Hepatic stellate cell (primary cell): ENCODE results near the gene OSBPL3.
"Not testable (repeated sequence)": the region's sequence is repeated elsewhere in the genome, so short reads cannot be mapped to it uniquely, and the experiment has no call there.

Source experiments
- DNase-seq: peaks from one replicate; pipeline ENCODE4 v3.0.0; 2011; ENCODE audit warnings: low spot score

Gene OSBPL3, protein sequence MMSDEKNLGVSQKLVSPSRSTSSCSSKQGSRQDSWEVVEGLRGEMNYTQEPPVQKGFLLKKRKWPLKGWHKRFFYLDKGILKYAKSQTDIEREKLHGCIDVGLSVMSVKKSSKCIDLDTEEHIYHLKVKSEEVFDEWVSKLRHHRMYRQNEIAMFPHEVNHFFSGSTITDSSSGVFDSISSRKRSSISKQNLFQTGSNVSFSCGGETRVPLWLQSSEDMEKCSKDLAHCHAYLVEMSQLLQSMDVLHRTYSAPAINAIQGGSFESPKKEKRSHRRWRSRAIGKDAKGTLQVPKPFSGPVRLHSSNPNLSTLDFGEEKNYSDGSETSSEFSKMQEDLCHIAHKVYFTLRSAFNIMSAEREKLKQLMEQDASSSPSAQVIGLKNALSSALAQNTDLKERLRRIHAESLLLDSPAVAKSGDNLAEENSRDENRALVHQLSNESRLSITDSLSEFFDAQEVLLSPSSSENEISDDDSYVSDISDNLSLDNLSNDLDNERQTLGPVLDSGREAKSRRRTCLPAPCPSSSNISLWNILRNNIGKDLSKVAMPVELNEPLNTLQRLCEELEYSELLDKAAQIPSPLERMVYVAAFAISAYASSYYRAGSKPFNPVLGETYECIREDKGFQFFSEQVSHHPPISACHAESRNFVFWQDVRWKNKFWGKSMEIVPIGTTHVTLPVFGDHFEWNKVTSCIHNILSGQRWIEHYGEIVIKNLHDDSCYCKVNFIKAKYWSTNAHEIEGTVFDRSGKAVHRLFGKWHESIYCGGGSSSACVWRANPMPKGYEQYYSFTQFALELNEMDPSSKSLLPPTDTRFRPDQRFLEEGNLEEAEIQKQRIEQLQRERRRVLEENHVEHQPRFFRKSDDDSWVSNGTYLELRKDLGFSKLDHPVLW

GRCh38 chr7:24979863-24980533 is at the start of gene OSBPL3:
Gene OSBPL3, minus strand, starts transcription at chr7:24980178. Its CDS starts 87,706 bp downstream, at chr7:24892472.
- peak; percentile 92 for DNase-seq

DNA sequence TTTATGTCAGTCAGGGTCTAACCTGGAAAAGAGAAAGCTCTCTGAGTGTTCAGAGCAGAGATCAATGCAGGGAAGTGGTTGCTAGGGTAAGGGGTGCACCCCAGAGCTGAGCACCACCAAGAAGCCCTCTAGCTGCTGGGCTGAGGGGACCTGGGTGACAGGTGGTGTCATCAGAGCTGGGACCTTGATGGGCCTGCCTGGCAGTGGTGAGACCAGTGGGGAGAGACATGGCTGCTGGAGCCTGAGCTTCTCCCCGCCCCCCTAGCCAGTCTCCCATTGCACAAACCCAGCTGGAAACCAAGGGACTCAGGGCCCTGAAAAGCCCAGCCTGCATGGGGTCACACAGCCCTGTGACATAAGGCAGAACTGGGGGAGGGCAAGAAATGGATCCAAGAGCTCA is 49.1 kb upstream of the OSBPL3 start:
- DNase-seq = no peak

GRCh38 chr7:25028370-25029021 is 48.5 kb upstream of the OSBPL3 start:
- peak; percentile 74 for DNase-seq

GRCh38 chr7:25026156-25026555 is 46.2 kb upstream of the OSBPL3 start:
- DNase-seq = no peak

DNA sequence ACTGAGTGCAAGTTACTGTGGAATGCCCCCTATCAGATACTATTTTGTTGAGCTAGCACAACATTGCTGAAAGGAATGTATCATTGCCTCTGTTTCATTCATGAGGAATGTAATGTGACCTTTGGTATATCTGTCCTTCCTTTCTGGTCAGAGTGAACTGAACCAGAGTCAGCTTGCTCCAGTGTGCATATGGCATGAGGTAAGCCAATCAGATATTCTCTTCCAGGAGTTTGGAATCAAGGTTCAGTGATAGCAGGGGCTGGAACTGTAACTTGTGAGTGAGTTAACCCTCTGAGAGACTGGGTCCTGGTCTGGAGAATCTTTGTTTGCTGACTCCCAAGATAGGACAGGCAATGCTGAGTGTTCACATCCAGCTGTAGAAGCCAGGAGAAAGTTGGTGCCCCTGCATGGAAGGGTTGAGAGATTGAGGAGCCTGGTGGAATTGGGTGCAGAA is 45.3 kb upstream of the OSBPL3 start:
- peak; percentile 86 for DNase-seq

- DNase-seq = no peak
These were observed 44.1 kb upstream of the OSBPL3 start for GRCh38 chr7:25024066-25024465.

GRCh38 chr7:25017671-25018070 is 37.7 kb upstream of the OSBPL3 start:
- DNase-seq = not testable (repeated sequence)

GRCh38 chr7:25014756-25015155 is 34.8 kb upstream of the OSBPL3 start:
- DNase-seq = peak; percentile 70

DNA sequence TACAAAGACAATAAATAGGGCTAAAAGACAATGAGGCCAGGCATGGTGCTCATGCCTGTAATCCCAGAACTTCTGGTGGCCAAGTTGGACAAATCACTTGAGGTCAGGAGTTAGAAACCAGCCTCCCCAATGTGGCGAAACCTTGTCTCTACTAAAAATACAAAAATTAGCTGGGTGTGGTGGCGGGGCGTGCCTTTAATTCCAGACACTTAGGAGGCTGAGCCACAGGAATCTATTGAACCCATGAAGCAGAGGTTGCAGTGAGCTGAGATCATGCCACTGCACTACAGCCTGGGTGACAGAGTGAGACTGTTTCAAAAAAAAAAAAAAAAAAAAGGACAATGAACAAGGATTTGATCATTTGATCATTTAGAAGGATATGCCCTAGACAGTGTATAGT is 32.7 kb upstream of the OSBPL3 start:
- DNase-seq = not testable (repeated sequence)

GRCh38 chr7:25012254-25012653 is 32.3 kb upstream of the OSBPL3 start:
- no peak for DNase-seq

- DNase-seq = peak; percentile 57
These were observed 29.3 kb upstream of the OSBPL3 start for GRCh38 chr7:25009257-25009656.

- no peak for DNase-seq
These were observed 27.7 kb upstream of the OSBPL3 start for GRCh38 chr7:25007668-25008067.

DNA sequence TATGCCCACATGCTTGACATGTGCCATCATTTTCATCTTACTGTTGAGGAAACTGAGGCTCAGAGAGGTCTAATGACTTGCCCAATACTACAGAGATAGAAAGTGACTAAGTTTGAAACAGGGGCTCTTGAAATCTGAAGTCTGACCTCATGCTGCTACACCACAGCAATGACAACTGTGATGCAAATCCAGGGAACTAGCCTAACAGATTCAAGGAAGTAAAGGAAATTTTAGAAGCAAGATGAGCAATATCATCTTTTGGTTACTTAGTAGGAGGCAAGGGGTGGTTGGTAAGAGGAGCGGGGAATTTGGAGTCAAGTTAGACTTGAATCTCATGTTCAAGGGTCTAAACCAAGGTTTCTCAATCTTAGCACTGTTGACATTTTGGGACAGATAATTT is 26.3 kb upstream of the OSBPL3 start:
- DNase-seq = no peak

GRCh38 chr7:25005658-25006057 is 25.7 kb upstream of the OSBPL3 start:
- DNase-seq = no peak

DNA sequence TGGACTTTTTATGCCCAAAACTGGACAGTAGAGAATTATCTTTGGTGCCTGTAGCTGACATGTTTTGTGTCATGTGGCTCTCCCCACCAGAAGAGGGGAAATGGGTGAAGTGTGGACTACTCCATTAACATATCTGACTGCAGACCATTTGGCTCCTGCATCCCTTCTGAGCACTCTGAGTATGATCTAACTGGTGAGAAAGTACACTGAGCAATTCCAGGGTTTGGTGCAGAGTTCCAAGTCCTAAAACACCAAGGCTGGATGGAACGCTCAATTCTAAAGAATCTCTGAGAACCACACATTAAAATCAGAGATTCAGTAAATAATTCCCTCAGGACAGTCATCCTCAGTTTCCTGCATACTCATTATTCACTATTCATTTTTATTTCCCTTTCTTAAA is 22.8 kb upstream of the OSBPL3 start:
- no peak for DNase-seq

GRCh38 chr7:24995466-24995865 is 15.5 kb upstream of the OSBPL3 start:
- DNase-seq = no peak

GRCh38 chr7:24992314-24992713 is 12.3 kb upstream of the OSBPL3 start:
- DNase-seq = no peak

DNA sequence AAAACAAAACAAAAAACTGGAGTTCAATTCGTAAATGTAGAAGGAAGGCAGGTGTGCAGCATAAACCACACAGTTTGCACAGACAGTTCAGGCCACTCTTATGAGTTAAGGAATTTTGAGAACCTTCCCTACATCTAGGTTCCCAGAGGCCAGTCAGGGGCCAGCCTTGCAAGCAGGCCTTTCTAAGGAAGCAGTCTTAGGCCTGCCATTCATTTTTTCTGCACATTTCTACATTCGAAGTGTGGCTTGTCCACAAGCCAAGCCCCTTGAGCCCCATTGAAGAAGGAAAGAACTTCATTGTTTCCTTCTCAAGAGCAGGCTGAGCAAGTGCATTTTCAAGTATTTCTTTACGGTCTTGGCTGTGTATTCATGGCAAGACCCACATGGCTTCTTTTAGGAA is 11.4 kb upstream of the OSBPL3 start:
- no peak for DNase-seq

GRCh38 chr7:24987331-24987842 is 7.4 kb upstream of the OSBPL3 start:
- DNase-seq = no peak

- DNase-seq = no peak
These were observed 2.9 kb upstream of the OSBPL3 start for GRCh38 chr7:24982917-24983316.

DNA sequence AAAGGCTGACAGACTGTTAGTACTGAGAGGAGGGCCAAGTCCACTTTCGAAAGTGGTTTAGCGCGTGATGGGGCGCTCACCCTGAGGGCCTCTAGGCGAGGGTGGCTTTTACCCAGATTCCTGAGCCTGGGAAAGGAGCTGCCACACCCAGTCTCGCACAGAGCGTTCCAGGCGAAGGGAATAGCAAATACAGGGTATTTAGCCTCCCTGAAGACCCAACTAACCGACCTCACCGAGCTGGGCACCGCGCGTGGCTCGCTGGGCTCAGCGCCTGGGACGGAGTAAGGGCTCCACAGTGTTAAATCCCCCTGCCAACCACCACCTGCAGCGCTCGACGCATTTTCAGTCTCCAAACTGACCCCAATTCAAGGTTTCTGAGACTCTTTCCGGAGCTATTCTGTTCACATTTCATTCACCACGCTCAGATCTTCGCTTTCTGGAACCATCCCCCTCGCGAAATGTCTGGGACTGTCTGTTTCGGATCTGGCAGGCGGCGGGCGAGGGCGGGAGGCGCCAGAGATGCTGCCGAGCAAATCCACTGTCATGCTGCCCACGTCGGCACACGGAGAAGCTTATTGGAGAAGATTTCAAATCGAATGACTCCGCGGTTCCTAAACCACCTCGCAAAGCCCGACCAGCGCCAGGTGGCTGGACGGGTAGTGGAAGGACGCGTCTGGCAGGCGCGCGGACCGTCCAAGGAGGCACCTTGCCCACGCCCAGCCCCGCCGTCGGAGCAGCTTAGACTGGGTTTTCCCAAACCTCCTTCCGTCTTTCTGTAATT is 1.4 kb upstream of the OSBPL3 start:
- peak; percentile 46 for DNase-seq
